ENCODE data around the gene SLC19A1. TPM values are rescaled to one million over a fixed set of nuclear protein-coding genes. Genes with fewer than 3 reads are reported as not detected.
A peak's percentile ranks its signal among the peaks of the same experiment; 100 is the strongest.

Gene SLC19A1
- total RNA-seq, 1 donor from 2014 or later = 4.5 TPM

- Histone ChIP-seq H3K27me3 (ENCODE audit: control insufficient read depth, insufficient read depth, low read length) (no peaks in the 10 kb centered on the region), H3K4me3 (ENCODE audit: low read depth, low read length) (peak overlapping the region; percentile 44), H3K36me3 (ENCODE audit: control insufficient read depth, insufficient read depth, low read length) (no peaks in the 10 kb centered on the region)
- TF ChIP-seq CTCF (IDR thresholded peaks at IDR 0.05; ENCODE audit: insufficient read depth, low read length, severe bottlenecking) = no peak
- FAIRE-seq = no peak
- no peak for DNase-seq (ENCODE audit: low read depth)
Measured at GRCh38 chr21:45555251-45555556, 13.0 kb upstream of the SLC19A1 start.

- H3K36me3 ChIP-seq (ENCODE audit: control insufficient read depth, insufficient read depth, low read length) = no peaks in the 10 kb centered on the region
- FAIRE-seq (no peak), DNase-seq (ENCODE audit: low read depth) (peak; percentile 16)
- TF ChIP-seq CTCF (IDR thresholded peaks at IDR 0.05; ENCODE audit: insufficient read depth, low read length, severe bottlenecking) = peak; percentile 84
- H3K4me3 ChIP-seq (ENCODE audit: low read depth, low read length) = peak overlapping the region; percentile 44
- no peaks in the 10 kb centered on the region for H3K27me3 ChIP-seq (ENCODE audit: control insufficient read depth, insufficient read depth, low read length)
Measured at GRCh38 chr21:45554477-45555175, 12.4 kb upstream of the SLC19A1 start.

- DNase-seq (ENCODE audit: low read depth) (no peak), FAIRE-seq (no peak)
- no peak overlapping the region for H3K4me3 ChIP-seq (ENCODE audit: low read depth, low read length)
- H3K36me3 ChIP-seq (ENCODE audit: control insufficient read depth, insufficient read depth, low read length) = no peaks in the 10 kb centered on the region
- no peak for TF ChIP-seq CTCF (IDR thresholded peaks at IDR 0.05; ENCODE audit: insufficient read depth, low read length, severe bottlenecking)
- H3K27me3 ChIP-seq (ENCODE audit: control insufficient read depth, insufficient read depth, low read length) = no peaks in the 10 kb centered on the region
Measured at GRCh38 chr21:45552696-45553391, 10.6 kb upstream of the SLC19A1 start.

- Histone ChIP-seq H3K4me3 (ENCODE audit: low read depth, low read length) (no peak overlapping the region), H3K27me3 (ENCODE audit: control insufficient read depth, insufficient read depth, low read length) (no peaks in the 10 kb centered on the region), H3K36me3 (ENCODE audit: control insufficient read depth, insufficient read depth, low read length) (no peaks in the 10 kb centered on the region)
- DNase-seq (ENCODE audit: low read depth) (no peak), FAIRE-seq (no peak)
- no peak for TF ChIP-seq CTCF (IDR thresholded peaks at IDR 0.05; ENCODE audit: insufficient read depth, low read length, severe bottlenecking)
Measured at GRCh38 chr21:45551783-45552695, 9.8 kb upstream of the SLC19A1 start.

GRCh38 chr21:45551316-45551715 is 9.1 kb upstream of the SLC19A1 start:
- DNase-seq (ENCODE audit: low read depth) (peak; percentile 87), FAIRE-seq (no peak)
- Histone ChIP-seq H3K4me3 (ENCODE audit: low read depth, low read length) (no peak overlapping the region), H3K36me3 (ENCODE audit: control insufficient read depth, insufficient read depth, low read length) (no peaks in the 10 kb centered on the region), H3K27me3 (ENCODE audit: control insufficient read depth, insufficient read depth, low read length) (no peaks in the 10 kb centered on the region)
- no peak for TF ChIP-seq CTCF (IDR thresholded peaks at IDR 0.05; ENCODE audit: insufficient read depth, low read length, severe bottlenecking)

Data from bronchial epithelial cell (primary cell).